ENCODE data around the gene WNT1.

WNT1 gene

GRCh38 chr12:48980953-48981756 is 3.0 kb downstream of the WNT1 start:
- DNase-seq = peak; percentile 56

DNA sequence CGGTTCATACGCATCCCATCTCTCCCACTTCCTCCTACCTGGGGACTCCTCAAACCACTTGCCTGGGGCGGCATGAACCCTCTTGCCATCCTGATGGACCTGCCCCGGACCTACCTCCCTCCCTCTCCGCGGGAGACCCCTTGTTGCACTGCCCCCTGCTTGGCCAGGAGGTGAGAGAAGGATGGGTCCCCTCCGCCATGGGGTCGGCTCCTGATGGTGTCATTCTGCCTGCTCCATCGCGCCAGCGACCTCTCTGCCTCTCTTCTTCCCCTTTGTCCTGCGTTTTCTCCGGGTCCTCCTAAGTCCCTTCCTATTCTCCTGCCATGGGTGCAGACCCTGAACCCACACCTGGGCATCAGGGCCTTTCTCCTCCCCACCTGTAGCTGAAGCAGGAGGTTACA is 3.6 kb downstream of the WNT1 start:
- DNase-seq = no peak

DNA sequence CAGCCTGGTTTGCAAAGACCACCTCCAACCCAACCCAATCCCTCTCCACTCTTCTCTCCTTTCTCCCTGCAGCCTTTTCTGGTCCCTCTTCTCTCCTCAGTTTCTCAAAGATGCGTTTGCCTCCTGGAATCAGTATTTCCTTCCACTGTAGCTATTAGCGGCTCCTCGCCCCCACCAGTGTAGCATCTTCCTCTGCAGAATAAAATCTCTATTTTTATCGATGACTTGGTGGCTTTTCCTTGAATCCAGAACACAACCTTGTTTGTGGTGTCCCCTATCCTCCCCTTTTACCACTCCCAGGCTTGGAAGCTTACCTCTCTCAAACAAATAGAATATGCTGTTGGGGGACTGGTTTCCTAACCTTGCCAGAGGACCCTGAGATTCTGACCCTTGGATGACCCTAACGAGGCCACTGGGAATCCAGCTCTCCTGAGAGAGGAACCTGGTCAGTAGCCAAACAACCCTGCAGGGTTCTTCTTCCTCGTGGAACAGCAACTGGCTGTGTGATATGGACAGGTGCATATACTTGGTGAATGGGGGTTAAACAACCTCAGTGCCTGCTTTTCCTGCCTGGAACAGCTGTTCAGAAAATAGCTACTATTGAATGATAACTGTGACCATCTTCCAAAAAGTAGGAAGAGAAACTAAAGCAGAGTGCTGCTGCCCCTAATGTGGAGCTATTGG is 4.4 kb downstream of the WNT1 start:
- DNase-seq = no peak

DNA sequence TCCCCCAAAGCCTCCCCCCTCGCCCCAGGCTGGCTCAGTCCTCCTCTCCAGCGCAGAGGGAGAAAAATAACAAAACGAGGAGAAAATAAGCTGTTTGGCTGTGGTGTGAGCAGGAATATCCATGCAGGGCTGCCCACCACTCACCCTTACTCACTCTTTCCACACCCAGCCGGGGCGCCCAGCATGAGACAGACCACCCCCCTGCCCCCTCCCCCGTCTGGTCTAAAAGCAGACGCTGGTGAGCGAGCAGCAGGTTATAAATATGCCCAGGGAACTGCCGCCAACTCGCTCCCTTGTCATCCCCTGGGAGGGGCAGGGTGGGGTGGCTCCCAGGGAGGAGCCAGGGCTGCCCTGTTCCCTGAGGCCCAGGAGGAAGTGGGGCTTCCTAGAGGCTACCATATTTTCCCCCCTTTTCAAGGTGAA is 7.4 kb downstream of the WNT1 start:
- no peak for DNase-seq

DNA sequence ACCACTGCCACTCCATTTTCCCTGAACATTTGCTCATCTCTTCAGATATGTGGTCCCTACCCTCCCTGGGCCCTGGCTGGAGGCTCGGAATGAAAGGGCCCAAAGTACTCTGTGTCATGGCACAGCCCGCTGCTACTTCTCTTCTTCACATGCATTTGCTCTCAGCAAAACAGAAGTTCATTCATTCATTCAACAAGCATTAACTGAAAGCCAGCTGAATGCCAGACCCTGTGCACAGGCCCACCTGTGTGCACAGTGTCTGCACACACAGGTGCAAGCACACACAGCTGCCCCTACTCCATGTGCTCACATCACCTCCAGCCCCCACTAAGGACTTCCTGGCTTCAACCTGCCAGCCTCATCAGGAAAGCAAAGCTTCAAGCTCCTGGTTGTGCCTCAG is 7.8 kb downstream of the WNT1 start:
- no peak for DNase-seq

DNA sequence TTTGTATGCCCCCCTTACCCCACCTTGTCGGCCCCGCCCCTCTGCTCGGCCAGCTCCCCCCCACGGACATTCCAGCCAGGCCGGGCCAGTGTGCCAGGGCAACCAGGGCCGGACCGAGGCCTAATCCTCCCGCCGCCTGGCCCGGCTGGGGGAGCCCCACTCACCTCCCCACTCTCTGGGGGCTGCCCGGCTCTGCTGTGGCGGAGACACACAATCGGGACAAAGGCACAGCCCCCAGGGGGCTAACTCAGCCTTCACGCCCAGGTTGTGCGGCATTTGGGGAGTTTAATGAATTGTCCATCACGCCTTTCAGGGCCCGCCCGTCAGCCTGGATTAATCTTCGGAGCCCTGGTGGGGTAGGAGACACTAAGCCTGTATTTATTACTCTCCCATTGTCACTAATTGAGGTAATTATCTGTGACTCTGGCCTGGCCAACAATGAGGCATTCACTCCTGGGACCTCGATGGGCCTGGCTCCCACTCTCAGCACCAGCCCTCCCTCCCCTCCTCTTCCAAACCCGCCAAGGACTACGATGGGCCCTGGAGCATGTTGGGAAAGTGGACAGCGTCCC is 8.7 kb downstream of the WNT1 start:
- DNase-seq = no peak

DNA sequence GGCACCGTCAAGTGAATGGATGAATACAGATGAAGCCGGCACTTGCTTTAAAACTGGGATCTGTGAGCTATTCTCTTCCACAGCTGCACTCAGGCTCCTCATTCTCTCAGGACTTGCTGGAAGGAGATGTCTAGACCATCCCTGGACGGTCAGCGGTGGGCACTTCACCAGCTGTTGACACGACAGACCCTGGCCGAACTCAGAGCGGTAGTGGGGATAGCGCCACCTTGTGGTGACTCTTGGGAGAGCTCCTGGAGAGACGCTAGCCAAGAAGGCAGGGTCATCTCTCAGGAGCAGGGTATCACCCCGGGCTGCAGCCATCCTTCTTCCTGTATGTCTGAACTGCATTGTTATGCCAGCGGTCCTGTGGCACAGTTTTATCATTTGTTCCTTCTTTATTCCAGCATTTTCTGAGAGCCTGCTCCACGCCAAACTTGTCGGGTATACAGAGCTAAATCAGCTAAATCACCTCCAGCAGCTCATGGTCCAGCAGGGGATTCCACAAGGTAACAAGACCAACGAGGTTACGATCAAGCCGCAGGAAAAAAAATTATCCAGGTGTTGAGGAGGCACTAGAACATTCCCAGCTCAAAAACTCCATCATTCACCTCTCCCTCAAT is 10.0 kb downstream of the WNT1 start:
- DNase-seq = peak; percentile 47

GRCh38 chr12:48990552-48990951 is 12.4 kb downstream of the WNT1 start:
- DNase-seq = no peak

- DNase-seq = no peak
Measured at GRCh38 chr12:48991247-48992050, 13.3 kb downstream of the WNT1 start.

GRCh38 chr12:48993787-48994186 is 15.7 kb downstream of the WNT1 start:
- no peak for DNase-seq

DNA sequence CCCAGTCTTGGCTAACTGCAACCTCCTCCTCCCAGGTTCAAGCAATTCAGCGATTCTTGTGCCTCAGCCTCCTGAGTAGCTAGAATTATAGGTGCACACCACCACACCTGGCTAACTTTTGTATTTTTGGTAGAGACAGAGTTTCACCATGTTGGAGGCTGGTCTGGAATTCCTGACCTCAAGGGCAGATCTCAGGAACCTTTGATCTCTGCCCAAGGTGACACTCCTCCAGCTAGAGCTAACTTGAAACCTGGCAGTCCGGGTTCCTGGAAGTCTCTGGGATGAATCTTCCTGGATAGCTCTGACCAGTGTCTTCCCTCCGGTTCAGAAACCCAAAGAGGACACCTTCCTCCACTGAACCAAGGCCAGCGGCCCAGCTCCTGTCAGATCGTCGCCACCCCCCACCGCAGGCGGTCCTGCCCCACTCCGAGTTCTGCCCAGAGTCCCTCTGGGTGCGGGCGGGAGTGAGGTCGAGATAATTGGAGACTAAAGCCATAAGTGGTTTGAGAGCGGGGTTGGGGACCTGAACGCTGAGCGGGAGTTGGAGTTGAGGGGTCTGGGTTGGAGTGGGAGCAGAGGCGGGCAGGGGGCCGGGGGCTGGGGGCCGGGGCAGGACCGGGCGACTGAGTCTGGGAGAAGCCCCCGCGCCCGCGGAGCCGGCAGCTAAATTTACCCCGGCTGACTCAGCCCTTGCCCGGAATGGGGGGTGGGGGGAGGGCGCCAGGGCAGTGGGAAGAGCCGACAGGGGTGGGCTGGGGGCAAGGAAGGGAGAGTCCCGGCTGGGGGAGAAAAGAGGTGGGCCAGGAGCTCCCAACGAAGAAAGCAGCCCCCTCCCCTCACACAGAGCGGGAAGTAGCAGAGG is 16.3 kb downstream of the WNT1 start:
- no peak for DNase-seq

DNA sequence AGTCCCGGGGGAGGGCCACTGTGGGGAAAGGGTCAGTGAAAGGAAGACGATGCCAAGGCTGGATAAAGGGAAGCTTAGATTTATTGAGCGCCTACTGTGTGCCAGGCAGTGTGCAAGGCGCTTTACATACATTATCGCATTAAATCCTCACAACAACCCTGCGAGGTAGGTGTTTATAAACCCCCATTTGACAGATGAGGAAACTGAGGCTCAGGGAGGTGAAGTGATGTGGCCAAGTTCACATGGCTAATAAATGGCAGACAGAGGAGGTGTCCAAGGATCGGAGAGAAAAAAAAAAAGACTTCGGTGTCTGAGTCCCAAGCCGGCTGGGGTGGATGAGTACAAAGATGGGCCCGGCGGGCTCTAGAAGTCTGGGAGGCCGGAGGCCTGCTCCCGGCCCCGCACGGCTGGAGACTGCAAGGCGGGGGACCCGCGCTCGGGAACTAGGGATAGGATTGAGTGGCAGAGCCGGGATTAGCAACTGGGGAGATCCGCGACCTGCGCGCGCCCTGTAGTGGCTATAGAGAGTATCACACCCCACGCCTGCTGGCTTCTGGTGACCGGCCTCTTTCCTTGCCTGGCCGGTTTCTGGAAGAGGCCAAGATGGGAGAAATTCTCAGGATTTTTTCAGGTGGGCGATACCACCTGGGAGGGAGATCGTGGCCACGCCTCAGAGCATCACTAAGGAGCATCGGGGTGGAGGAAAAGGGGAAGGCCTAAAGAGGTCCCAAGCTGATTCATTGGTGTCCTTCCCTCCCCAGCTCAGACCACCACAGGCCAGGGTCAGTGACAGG is 17.2 kb downstream of the WNT1 start:
- peak; percentile 75 for DNase-seq

- DNase-seq = peak; percentile 82
Measured at GRCh38 chr12:48996794-48997718, 18.9 kb downstream of the WNT1 start.

- DNase-seq = peak; percentile 70
Measured at GRCh38 chr12:48997719-48998496, 19.8 kb downstream of the WNT1 start.

DNA sequence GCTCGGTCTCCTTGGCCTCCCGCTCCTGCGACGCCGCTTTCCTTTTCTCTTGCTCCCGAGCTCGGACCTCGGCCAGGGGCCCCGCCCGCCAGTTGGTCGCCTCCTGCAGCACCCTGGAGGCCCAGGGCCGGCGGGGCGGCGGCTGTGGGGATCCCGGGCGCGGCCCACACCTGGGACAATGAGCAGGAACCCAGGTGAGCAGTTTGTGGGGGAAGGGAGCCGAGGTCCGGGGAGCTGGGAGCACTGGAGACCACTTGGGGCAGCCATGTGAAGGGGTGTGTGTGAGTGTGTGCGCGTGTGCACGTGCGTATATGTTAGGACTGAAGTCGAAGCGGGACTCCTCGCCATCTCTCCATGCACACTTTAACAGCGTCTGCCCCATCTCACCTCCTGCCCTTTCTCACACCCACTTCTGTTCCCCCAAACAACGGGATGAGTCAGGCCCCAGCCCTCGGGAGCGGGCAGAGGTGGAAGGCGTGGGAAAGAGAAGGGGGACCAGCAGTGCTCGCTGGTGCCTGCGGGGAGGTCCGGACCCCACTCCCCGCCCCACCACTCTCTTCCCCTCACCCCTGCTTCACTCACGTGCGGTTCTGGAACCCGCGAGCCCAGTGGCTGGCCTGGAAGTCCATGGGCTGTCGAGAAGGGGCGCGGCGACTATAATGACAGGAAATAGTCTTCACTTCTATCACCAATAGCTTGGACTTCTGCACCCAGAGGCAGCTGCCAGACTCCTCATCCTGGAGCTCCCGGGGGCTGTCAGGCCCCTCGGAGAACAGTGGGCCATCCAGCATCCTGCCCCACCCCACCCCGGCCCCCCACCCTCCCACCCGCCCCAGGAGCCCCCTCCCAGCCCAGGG is 20.6 kb downstream of the WNT1 start:
- DNase-seq = peak; percentile 68

GRCh38 chr12:48999371-49000131 is 21.4 kb downstream of the WNT1 start, which contains the start of gene DDN:
TSS of gene DDN (minus strand) at chr12:48999375. CDS start at chr12:48999287, 88 bp downstream.
- peak; percentile 60 for DNase-seq

Data from right kidney (tissue), 1 donor.